Measurements from ENCODE around the gene MCM9. TPM values are rescaled to one million over a fixed set of nuclear protein-coding genes. Genes with fewer than 3 reads are reported as not detected.
A peak's percentile ranks its signal among the peaks of the same experiment; 100 is the strongest.

MCM9 gene
- total and polyA plus RNA-seq, 2 of the 13 experiments (the other 11 are each of a cell fraction or from before 2014, with no cell fraction given): 3.8 to 17.2 TPM

- TF ChIP-seq ZNF407 (CRISPR knock-in tag; IDR thresholded peaks at IDR 0.05; ENCODE audit: not compliant biosample characterization) (no peak), ARID2 (CRISPR knock-in tag; IDR thresholded peaks at IDR 0.05; ENCODE audit: borderline replicate concordance) (no peak), ZNF318 (CRISPR knock-in tag; IDR thresholded peaks at IDR 0.05) (no peak), FOXK2 (IDR thresholded peaks at IDR 0.05) (0 out of 2 replicates have a peak, but pooled peaks have one; percentile 5), NR3C1 (CRISPR knock-in tag; IDR thresholded peaks at IDR 0.05) (no peak), PAX8 (CRISPR knock-in tag; IDR thresholded peaks at IDR 0.05; ENCODE audit: borderline replicate concordance) (no peak), ZNF362 (CRISPR knock-in tag; IDR thresholded peaks at IDR 0.05; ENCODE audit: borderline replicate concordance) (peak; percentile 92), ZNF513 (CRISPR knock-in tag; conservative IDR thresholded peaks at IDR 0.05) (no peak), ZNF232 (CRISPR knock-in tag; IDR thresholded peaks at IDR 0.05; ENCODE audit: borderline replicate concordance) (no peak), ZSCAN12 (CRISPR knock-in tag; IDR thresholded peaks at IDR 0.05) (no peak)
Measured at GRCh38 chr6:118923035-118923434, 11.9 kb downstream of the MCM9 start (continued).
